OCI-LY7 (cell line): ENCODE results near the gene SH3RF3.

Experiments used
- EZH2phosphoT487 ChIP-seq: fragments of 200-600 bp; sonication (generic); IDR thresholded peaks from 2 replicates; pipeline ENCODE4 v1.6.1; 2018; ENCODE audit warnings: low read depth, borderline replicate concordance, mild to moderate bottlenecking, mixed run types, antibody characterized with exemption, low read length, moderate library complexity, mixed read lengths
- TF ChIP-seq, protein P1 (sequence below): fragments of 200-600 bp; sonication (generic); conservative IDR thresholded peaks from 2 replicates; pipeline ENCODE4 v1.5.1; 2014; ENCODE audit warnings: mild to moderate bottlenecking, antibody characterized with exemption, low read length, moderate library complexity, mixed read lengths

DNA sequence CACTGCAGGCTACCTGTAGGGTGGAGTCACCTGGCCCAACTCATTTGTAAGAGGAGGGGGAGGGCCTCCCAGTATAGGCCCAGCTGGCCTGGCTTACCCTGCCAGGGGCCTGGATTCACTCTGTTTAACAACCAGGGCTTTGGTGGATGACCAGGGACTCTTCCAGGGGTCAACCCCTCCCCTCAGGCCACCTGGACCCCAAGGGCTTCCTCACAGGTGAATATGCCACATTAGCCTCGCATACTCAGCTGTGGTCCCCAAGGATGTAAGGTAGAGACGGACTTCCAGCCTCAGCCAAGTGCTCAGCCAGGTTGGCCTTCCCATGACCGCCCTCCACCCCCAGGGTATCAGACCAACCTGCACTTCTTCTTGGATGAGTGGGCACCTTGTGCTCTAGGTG lies 8.8 kb upstream of the SH3RF3 start:
- TF ChIP-seq, protein P1, sequence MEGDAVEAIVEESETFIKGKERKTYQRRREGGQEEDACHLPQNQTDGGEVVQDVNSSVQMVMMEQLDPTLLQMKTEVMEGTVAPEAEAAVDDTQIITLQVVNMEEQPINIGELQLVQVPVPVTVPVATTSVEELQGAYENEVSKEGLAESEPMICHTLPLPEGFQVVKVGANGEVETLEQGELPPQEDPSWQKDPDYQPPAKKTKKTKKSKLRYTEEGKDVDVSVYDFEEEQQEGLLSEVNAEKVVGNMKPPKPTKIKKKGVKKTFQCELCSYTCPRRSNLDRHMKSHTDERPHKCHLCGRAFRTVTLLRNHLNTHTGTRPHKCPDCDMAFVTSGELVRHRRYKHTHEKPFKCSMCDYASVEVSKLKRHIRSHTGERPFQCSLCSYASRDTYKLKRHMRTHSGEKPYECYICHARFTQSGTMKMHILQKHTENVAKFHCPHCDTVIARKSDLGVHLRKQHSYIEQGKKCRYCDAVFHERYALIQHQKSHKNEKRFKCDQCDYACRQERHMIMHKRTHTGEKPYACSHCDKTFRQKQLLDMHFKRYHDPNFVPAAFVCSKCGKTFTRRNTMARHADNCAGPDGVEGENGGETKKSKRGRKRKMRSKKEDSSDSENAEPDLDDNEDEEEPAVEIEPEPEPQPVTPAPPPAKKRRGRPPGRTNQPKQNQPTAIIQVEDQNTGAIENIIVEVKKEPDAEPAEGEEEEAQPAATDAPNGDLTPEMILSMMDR: no peak
- TF ChIP-seq EZH2phosphoT487: no peak
